Neural cell (in vitro differentiated cells): ENCODE data around the gene RPL7A. TPM values are rescaled to one million over a fixed set of nuclear protein-coding genes. Genes with fewer than 3 reads are reported as not detected.

Experiments
- H2AFZ ChIP-seq: fragments of 200-600, 300-800 bp; sonication (generic), shearing (Covaris generic); 2 replicates; pipeline ENCODE4 v1.6.0; 2014; ENCODE audit warnings: low read depth, mild to moderate bottlenecking, antibody characterized with exemption, low read length, moderate library complexity
- H3F3A ChIP-seq: fragments of 200-600 bp; shearing (Covaris generic); 2 replicates; pipeline ENCODE4 v1.6.1; 2016; ENCODE audit warnings: mild to moderate bottlenecking, moderate library complexity, mixed read lengths, antibody characterized with exemption, low read length; ENCODE audit not compliant: insufficient read depth, poor library complexity, severe bottlenecking
- H3K27ac ChIP-seq: fragments of 200-600, 300-800 bp; sonication (generic), shearing (Covaris generic); 2 replicates; pipeline ENCODE4 v1.5.1; 2014; ENCODE audit warnings: mild to moderate bottlenecking, low read length, moderate library complexity
- H3K27me3 ChIP-seq: fragments of 300-800, 200-600 bp; sonication (generic), shearing (Covaris generic); 2 replicates; pipeline ENCODE4 v1.6.0; 2014; ENCODE audit warnings: mild to moderate bottlenecking, low read depth, low read length, moderate library complexity; ENCODE audit not compliant: insufficient read depth
- H3K36me3 ChIP-seq: fragments of 300-800, 200-600 bp; sonication (generic), shearing (Covaris generic); 2 replicates; pipeline ENCODE4 v1.5.1; 2014; ENCODE audit warnings: mild to moderate bottlenecking, antibody characterized with exemption, low read length, moderate library complexity; ENCODE audit not compliant: insufficient read depth
- H3K4me2 ChIP-seq: fragments of 300-800, 200-600 bp; sonication (generic), shearing (Covaris generic); 2 replicates; pipeline ENCODE4 v1.6.0; 2014; ENCODE audit warnings: mild to moderate bottlenecking, low read length
- H3K4me3 ChIP-seq: fragments of 300-800, 200-600 bp; sonication (generic), shearing (Covaris generic); 2 replicates; pipeline ENCODE4 v1.5.1; 2014; ENCODE audit warnings: mild to moderate bottlenecking, low read length, moderate library complexity
- H3K79me2 ChIP-seq: fragments of 200-600 bp; shearing (Covaris generic); replicated peaks from 2 replicates; pipeline ENCODE4 v1.6.0; 2014; ENCODE audit warnings: mild to moderate bottlenecking, low read length, moderate library complexity; ENCODE audit not compliant: insufficient read depth
- H3K9ac ChIP-seq: fragments of 300-800, 200-600 bp; sonication (generic), shearing (Covaris generic); 2 replicates; pipeline ENCODE4 v1.6.1; 2016; ENCODE audit warnings: mild to moderate bottlenecking, low read length, mixed read lengths
- H3K9me2 ChIP-seq: fragments of 200-600 bp; shearing (Covaris generic); 2 replicates; pipeline ENCODE4 v1.6.1; 2016; ENCODE audit warnings: mild to moderate bottlenecking, low read length, mixed read lengths; ENCODE audit not compliant: insufficient read depth
- H3K9me3 ChIP-seq: fragments of 200-600, 300-800 bp; sonication (generic), shearing (Covaris generic); 2 replicates; pipeline ENCODE4 v1.6.1; 2016; ENCODE audit warnings: mild to moderate bottlenecking, mixed run types, low read length, moderate library complexity, mixed read lengths
- H4K20me1 ChIP-seq: fragments of 200-600 bp; shearing (Covaris generic); 2 replicates; pipeline ENCODE4 v1.6.1; 2016; ENCODE audit warnings: mild to moderate bottlenecking, mixed run types; ENCODE audit not compliant: insufficient read depth
- CTCF ChIP-seq: fragments of 450-650 bp; IDR thresholded peaks from 2 replicates; pipeline ENCODE4 v1.5.1; 2014; ENCODE audit warnings: antibody characterized with exemption, mild to moderate bottlenecking, moderate library complexity; ENCODE audit not compliant: poor library complexity, severe bottlenecking
- EP300 ChIP-seq: fragments of 450-650 bp; conservative IDR thresholded peaks from 2 replicates; pipeline ENCODE4 v1.6.1; 2014; ENCODE audit warnings: antibody characterized with exemption, mild to moderate bottlenecking, moderate library complexity; ENCODE audit not compliant: poor library complexity, severe bottlenecking
- EZH2 ChIP-seq: fragments of 200-600, 300-800 bp; shearing (Covaris generic), sonication (generic); IDR thresholded peaks from 2 replicates; pipeline ENCODE4 v1.6.1; 2014; ENCODE audit warnings: antibody characterized with exemption, low read length, borderline replicate concordance, mild to moderate bottlenecking; ENCODE audit not compliant: insufficient read depth, poor library complexity, severe bottlenecking
- MXI1 ChIP-seq: fragments of 450-650 bp; conservative IDR thresholded peaks from 2 replicates; pipeline ENCODE4 v1.6.1; 2014; ENCODE audit warnings: antibody characterized with exemption, mild to moderate bottlenecking; ENCODE audit not compliant: poor library complexity, severe bottlenecking
- POLR2AphosphoS5 ChIP-seq: IDR thresholded peaks from 2 replicates; pipeline ENCODE4 v1.6.1; 2012
- RAD21 ChIP-seq: fragments of 450-650 bp; conservative IDR thresholded peaks from 2 replicates; pipeline ENCODE4 v1.6.1; 2014; ENCODE audit warnings: antibody characterized with exemption, mild to moderate bottlenecking, moderate library complexity
- SMC3 ChIP-seq: fragments of 450-650 bp; conservative IDR thresholded peaks from 2 replicates; pipeline ENCODE4 v1.6.1; 2014; ENCODE audit warnings: antibody characterized with exemption, mild to moderate bottlenecking, moderate library complexity; ENCODE audit not compliant: poor library complexity
- TAF1 ChIP-seq: IDR thresholded peaks from 2 replicates; pipeline ENCODE4 v1.6.1; 2012; ENCODE audit warnings: low read depth
- polyA plus RNA-seq: library from polyadenylated mRNA; depleted of rRNA; stranded (reverse); fragments of >200 nt; gene quantifications from 2 replicates; pipeline ENCODE4 v1.2.3, GENCODE V29; 2014
- TF ChIP-seq, protein P1 (sequence below): IDR thresholded peaks from 2 replicates; pipeline ENCODE4 v1.6.1; 2012; ENCODE audit warnings: borderline replicate concordance

The RPL7A gene
- polyA plus RNA-seq, 1 donor from 2014 or later: 1,987 TPM

DNA sequence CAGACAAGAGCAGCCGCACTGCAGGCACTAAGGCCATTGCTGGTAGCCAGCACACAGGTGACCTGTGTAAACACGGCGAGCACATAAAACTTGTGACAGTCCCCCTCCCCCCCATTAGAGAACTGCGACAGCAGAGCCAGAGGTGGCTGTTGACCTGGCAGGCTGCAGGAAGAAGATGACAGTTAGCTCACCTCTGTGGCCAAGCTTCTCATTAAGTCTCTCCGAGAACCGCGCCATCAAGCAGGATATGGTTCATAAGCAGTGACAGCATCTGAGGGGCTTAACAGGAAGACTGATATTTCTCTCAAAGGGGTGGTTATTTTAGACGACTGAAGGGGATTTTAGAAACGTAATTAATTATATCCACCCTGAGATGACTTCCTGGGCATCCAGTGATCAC is 22.7 kb downstream of the RPL7A start:
- Histone ChIP-seq H2AFZ (no peak overlapping the region), H3K9ac (no peak overlapping the region), H3F3A (no peaks in the 10 kb centered on the region), H3K9me2 (no peaks in the 10 kb centered on the region), H3K27me3 (no peaks in the 10 kb centered on the region), H3K4me3 (no peak overlapping the region), H4K20me1 (no peaks in the 10 kb centered on the region), H3K9me3 (no peaks in the 10 kb centered on the region), H3K4me2 (no peak overlapping the region), H3K27ac (no peak overlapping the region), H3K79me2 (peaks cover 49% of the 10 kb centered on the region), H3K36me3 (no peaks in the 10 kb centered on the region)
- TF ChIP-seq, protein P1, sequence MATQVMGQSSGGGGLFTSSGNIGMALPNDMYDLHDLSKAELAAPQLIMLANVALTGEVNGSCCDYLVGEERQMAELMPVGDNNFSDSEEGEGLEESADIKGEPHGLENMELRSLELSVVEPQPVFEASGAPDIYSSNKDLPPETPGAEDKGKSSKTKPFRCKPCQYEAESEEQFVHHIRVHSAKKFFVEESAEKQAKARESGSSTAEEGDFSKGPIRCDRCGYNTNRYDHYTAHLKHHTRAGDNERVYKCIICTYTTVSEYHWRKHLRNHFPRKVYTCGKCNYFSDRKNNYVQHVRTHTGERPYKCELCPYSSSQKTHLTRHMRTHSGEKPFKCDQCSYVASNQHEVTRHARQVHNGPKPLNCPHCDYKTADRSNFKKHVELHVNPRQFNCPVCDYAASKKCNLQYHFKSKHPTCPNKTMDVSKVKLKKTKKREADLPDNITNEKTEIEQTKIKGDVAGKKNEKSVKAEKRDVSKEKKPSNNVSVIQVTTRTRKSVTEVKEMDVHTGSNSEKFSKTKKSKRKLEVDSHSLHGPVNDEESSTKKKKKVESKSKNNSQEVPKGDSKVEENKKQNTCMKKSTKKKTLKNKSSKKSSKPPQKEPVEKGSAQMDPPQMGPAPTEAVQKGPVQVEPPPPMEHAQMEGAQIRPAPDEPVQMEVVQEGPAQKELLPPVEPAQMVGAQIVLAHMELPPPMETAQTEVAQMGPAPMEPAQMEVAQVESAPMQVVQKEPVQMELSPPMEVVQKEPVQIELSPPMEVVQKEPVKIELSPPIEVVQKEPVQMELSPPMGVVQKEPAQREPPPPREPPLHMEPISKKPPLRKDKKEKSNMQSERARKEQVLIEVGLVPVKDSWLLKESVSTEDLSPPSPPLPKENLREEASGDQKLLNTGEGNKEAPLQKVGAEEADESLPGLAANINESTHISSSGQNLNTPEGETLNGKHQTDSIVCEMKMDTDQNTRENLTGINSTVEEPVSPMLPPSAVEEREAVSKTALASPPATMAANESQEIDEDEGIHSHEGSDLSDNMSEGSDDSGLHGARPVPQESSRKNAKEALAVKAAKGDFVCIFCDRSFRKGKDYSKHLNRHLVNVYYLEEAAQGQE: no peak
- TF ChIP-seq EP300: no peak
- TF ChIP-seq POLR2AphosphoS5: no peak
- TF ChIP-seq TAF1: no peak
- TF ChIP-seq RAD21: no peak

DNA sequence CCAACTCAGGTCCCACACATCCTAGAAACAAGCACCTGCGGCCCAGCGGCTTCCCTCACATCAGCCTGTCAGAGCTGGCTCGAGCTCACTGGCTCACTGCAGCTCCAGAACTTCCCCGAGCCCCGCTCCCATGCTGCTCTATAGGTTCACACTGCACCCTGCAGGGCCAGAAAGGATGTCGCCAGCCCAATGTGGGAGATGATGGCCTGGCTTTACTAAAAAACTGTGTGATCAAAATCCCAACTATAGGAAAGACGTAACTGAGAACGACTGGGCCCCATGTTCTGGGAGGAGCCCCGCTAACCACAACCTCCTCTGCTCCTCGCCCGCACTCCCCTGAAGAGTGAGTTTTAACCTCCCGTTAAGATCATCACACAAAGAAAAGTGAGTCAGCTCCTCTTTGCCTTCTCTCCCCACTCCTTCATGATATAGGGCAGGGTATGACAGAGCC is 23.3 kb downstream of the RPL7A start:
- H3K27ac ChIP-seq: no peak overlapping the region
- no peaks in the 10 kb centered on the region for H3K36me3 ChIP-seq
- no peaks in the 10 kb centered on the region for H3K9me2 ChIP-seq
- no peaks in the 10 kb centered on the region for H4K20me1 ChIP-seq
- no peaks in the 10 kb centered on the region for H3K27me3 ChIP-seq
- H3K9ac ChIP-seq: no peak overlapping the region
- H3F3A ChIP-seq: no peaks in the 10 kb centered on the region
- no peak overlapping the region for H2AFZ ChIP-seq
- no peak overlapping the region for H3K4me2 ChIP-seq
- no peak overlapping the region for H3K4me3 ChIP-seq
- TF ChIP-seq MXI1 (no peak), SMC3 (no peak), TAF1 (no peak), EP300 (no peak), RAD21 (no peak), POLR2AphosphoS5 (no peak), EZH2 (no peak), CTCF (no peak)
- peaks cover 49% of the 10 kb centered on the region for H3K79me2 ChIP-seq
- H3K9me3 ChIP-seq: no peaks in the 10 kb centered on the region

DNA sequence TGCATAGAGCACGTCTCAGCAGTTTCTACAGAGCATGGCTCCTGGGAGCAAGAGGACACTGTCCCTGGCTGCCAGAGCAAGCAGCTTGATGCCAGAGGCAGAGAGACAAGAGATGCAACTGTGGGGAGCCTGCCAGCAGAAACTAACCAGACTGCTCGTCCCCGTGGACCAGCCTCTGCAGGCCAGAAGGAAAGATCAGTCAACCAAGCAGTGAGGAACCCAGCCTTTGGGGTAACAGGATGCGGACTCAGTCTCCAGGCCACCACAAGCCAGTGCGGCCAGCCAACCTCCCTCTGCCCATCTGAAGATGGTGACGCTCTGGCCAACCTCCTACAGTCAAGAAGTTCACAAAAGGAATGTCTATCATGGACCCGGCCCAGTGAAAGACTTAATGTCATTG is 24.1 kb downstream of the RPL7A start:
- no peak overlapping the region for H2AFZ ChIP-seq
- H3K27me3 ChIP-seq: no peaks in the 10 kb centered on the region
- H3K9me2 ChIP-seq: no peaks in the 10 kb centered on the region
- no peak overlapping the region for H3K9ac ChIP-seq
- no peak overlapping the region for H3K4me3 ChIP-seq
- no peaks in the 10 kb centered on the region for H3K9me3 ChIP-seq
- no peak overlapping the region for H3K4me2 ChIP-seq
- no peak overlapping the region for H3K27ac ChIP-seq
- TF ChIP-seq EZH2: no peak
- TF ChIP-seq SMC3: no peak
- no peak for TF ChIP-seq RAD21
- TF ChIP-seq EP300: no peak
- no peak for TF ChIP-seq CTCF
- TF ChIP-seq, protein P1: no peak
- no peak for TF ChIP-seq TAF1
- no peak for TF ChIP-seq MXI1
- TF ChIP-seq POLR2AphosphoS5: no peak
- no peaks in the 10 kb centered on the region for H3K36me3 ChIP-seq
- H4K20me1 ChIP-seq: no peaks in the 10 kb centered on the region
- H3F3A ChIP-seq: no peaks in the 10 kb centered on the region
- peaks cover 49% of the 10 kb centered on the region for H3K79me2 ChIP-seq
